GM19238 (cell line): Measurements from ENCODE around the gene CDH16.
A peak's percentile ranks its signal among the peaks of the same experiment; 100 is the strongest.

Source experiments
- DNase-seq: peaks from one replicate; pipeline ENCODE4 v3.0.0; 2011; ENCODE audit warnings: low spot score; ENCODE audit not compliant: insufficient read length

The CDH16 gene

DNA sequence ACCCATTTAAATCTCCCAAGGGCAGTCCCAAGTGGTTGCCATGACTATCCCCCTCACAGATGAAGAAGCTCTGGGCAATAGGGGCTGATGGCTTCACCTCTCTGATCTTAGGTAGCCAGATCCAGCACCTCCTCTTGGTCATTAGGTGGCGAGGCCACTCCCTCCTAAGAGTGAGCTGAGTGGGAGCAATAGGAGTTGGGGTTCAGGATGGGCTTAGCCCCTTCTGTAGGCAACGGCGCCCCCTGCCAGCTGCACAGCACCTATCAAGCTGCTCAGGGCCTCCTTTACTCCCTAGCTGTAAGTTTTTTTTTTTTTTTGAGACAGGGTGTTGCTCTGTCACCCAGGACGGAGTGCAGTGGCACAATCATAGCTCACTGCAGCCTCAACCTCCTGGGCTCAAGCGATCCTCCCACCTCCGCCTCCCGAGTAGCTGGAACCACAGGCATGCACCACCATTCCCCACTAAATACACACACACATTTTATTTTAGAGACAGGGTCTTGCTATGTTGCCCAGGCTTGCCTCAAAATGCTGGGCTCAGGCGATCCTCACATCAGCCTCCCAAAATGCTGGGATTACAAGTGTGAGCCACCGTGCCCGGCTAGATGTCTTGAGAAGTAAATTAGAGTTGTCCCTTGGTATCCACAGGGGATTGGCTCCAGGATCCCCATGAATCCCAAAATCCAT, 10.2 kb upstream of the CDH16 start:
- DNase-seq = no peak

DNA sequence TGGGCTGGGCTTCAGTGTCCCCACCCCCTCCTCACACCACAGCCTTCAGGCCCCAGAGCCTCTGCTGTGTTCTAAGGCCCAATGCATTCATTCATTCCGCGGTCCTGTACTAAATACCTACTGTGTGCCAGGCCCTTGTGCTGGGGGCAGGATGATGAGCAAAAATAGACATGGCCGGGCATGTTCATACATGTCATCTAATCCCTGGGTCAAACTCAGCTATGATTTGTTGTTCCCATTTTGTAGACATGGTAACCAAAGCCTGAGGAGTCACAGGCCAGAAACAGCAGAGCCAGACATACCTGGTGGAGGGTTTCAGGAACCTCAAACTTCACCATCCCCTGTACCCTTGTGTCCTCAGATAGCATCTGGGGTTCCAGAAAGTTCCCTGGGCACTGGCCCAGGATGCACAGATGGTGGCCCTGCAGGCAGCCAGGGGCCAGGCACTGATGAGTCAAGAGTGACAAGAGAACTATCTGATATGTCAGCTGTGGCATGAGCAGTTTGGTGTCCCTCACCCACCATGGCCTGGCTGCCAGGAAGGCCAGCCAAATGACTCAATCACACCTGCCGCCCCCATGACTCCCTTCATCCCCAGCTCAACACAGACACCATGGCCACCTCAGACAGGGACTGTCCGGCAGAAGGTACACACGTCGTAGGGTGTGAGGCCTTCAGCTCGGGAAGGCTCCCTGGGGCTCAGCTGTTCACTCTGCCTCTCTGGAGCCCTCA, 9.4 kb upstream of the CDH16 start:
- no peak for DNase-seq

- DNase-seq = no peak
Measured at GRCh38 chr16:66926961-66927436, 8.3 kb upstream of the CDH16 start.

- DNase-seq = no peak
Measured at GRCh38 chr16:66926171-66926947, 7.7 kb upstream of the CDH16 start.

DNA sequence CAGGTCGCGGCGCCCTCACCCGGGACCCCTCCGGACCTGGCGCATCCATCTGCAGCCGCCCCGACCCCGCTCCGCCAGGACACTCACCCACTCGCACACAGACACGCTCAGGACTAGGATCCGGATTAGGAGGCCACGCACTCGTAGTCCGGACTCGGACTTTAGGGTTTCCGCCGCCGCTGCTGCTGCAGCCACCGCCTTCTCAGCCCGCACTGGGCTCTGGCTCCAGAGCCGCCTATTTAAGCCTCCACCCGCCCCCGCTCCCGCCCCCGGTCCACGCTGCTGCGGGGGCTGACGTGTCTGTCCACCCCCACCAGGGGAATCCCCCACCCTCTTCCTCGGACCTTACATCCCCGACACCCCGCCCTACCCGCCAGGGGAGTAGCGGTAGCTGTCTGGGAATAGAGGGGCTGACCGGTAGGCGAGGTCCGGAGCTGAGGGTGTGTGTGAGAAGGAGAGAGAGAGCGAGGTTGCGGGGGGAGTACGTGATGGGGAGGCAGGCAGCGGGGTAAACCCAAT, 6.7 kb upstream of the CDH16 start, which contains the start of gene RRAD:
TSS of gene RRAD (minus strand) at position 214 of the 519 bp plus-strand sequence. CDS start 356 bp downstream, outside the sequence.
- no peak for DNase-seq

- peak; percentile 44 for DNase-seq
Measured at GRCh38 chr16:66924527-66925321, 6.0 kb upstream of the CDH16 start.

DNA sequence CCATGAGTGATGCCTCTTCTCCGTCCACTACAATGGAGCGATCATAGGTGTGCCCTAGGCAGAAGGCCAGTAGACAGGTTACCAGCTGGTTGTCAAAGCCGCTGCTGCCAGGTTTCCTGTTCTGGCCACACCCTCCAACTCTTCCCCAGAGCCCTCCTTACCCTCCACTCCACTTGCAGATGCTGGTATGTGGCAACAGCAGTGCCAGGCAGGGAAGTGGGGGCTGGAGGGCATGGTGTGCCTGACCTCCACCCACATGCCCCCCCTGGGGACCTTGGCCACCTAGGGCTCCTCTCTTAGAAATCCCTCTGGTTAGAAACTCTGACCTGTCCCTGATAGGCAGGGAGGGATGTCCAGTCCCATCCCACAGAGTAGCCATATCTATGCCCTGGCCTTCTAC, 5.2 kb upstream of the CDH16 start:
- no peak for DNase-seq

- no peak for DNase-seq
Measured at GRCh38 chr16:66923247-66923731, 4.6 kb upstream of the CDH16 start.

DNA sequence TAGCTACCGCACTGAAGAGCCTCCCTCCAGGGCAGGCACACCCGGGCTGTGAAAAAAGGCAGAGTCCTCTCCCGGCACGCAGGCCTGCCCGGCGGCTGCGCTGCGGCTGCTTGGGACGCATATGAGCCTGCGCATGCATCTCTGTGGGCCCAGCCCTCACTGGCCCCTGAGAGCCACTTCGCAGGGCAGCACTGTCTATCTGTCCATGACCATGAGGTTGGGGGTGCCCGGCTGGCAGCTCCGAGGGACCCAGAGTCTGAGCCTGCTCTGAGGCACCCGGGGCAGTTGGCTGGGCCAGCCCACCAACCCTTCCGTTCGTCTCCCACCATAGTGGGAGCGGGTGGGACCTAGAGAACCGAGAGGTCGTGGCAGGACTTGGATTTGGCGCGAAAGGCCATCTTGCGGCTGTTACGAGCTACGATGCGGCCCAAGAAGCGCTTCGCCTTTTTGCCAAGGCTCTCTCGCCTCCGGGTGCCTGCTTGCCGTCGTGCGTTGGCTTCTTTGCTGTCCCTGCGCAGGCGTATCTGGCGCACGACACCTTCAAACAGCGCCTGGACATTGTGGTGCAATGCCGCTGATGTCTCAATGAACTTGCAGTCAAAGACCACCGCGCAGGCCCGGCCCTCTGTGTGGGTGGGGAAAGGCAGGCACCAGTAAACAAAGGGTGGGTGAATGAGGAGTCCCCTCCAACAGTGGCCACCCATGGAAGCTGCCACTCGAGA, 3.2 kb upstream of the CDH16 start:
- no peak for DNase-seq

DNA sequence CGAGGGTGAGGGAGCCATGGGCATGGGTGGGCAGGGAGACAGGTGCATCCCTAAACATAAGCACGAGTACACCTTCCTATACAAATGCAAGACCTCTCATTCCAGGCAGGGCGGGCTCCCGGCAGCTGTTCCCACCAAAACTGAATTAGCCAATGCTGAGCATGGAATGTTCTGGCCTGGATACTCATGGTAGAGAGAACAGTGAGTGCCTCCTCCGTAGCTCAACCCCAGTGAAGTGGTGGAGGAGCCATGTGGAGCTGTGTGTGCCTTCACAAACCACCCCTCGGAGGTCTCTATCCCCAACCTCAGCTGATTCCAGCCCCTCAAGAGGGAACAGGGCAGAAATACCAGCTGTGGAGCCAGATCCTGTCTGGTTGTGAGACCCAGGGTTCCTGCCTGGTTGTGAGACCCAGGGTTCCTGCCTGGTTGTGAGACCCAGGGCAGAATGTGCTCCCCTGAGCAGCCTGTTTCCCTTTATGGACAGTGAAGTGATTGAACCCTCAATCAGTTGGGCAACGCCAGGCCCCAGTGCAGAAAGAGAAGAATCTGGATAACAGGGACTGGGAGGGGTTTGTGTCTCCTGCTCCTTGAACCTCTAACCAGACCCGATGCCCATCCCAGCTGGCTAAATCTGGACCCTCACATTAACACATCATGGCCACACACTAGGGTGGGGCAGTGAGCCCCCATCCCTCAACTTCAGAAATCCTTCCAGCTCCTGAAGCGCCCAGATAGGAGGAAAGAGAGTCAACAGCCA, 2.4 kb upstream of the CDH16 start:
- DNase-seq = no peak

DNA sequence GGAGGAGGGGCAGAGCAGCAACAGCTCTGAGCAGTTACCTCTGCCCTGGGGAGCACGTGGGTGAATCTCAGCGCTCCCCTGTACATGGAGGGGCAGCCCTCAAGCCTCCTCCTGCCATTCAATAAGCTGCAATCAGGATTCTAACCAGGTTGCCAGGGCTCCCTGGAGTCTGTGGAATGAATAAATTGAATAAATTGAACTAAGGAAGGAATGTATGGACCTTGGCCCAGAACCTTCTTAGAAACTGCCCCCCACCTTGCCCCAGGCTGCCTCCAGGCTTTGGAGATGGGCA, 1.6 kb upstream of the CDH16 start:
- DNase-seq = no peak

- no peak for DNase-seq
Measured at GRCh38 chr16:66919569-66920298, 1.0 kb upstream of the CDH16 start.

GRCh38 chr16:66918355-66918754, 330 bp downstream of the CDH16 start:
- no peak for DNase-seq

- DNase-seq = no peak
Measured at GRCh38 chr16:66917741-66918140, 944 bp downstream of the CDH16 start.

DNA sequence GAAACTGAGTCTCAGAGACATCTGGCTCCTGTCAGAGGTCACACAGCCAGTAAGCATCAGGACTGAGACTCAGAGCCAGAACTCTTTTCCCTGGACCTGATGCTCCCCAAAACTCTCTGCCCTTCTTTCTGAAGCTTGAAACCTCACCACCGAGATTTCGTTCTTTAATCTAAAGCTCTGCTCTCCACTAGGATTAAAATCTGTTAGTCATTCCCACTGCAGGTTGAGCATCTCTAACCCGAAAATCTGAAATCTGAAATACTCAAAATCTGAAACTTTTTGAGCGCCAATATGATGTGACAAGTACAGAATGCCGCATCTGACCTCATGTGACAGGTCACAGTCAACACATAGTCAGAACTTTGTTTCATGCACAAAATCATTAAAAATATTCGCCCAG, 2.2 kb downstream of the CDH16 start:
- DNase-seq = no peak

DNA sequence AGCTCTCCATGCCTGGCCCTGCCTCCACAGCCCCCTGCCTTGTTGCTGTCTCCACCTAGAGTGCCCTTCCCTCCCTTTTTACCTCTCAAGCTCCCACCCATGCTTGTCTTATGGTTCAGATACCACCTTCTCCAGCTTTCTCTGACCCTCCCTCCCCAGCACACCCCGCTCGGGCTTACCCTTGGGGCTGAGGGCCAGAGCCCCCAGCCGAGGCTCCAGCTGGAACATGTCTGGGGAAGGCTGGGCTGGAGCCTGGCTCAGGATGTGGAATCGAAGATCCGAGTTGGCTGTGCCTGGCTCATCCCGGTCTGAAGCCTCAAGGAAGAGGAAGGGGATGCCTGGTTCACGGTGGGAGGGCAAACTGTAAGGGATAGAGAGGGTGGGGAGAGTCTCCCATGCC, 3.6 kb downstream of the CDH16 start:
- DNase-seq = no peak

DNA sequence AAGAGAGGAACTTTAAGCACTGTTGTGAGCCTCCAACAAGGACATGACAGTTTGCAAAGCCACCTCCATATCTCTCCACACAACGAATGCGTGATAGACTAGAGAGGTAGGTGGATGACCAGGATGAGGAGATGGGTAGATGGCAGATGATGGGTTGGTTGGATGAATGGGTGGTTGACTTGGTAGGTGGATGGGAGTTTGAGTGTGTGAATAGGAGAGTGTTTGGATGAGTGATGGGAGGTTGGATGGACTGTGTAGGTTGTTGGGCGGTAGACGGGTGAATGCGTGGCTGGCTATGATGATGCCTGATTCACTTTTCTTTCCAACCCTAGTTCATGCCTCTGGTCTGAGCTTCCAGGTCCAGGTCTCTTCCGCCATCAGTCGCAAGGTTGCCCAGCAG, 4.1 kb downstream of the CDH16 start:
- DNase-seq = no peak

GRCh38 chr16:66913711-66914110, 5.0 kb downstream of the CDH16 start:
- no peak for DNase-seq

- no peak for DNase-seq
Measured at GRCh38 chr16:66913081-66913480, 5.6 kb downstream of the CDH16 start.
